HepG2 (cell line): ENCODE measurements around the gene M1AP. TPM values are rescaled to one million over a fixed set of nuclear protein-coding genes. Genes with fewer than 3 reads are reported as not detected.

Source experiments
- ATAC-seq: fragments of 200-7000 bp; cut with Tn5 transposase; 3 replicates; pipeline ENCODE4 v1.9.1; 2020; ENCODE audit warnings: mild to moderate bottlenecking, moderate library complexity
- BruUV-seq: library from RNA; stranded (reverse); fragments of 400-500 nt; replicated peaks from 2 replicates; lab custom pipeline; 2021; lab: Mats Ljungman, UMichigan
- CTCF ChIA-PET: fragments of 300-600 bp; formaldehyde crosslinking; extraction: SDS; loops from one replicate; lab custom pipeline; 2021; ENCODE audit warnings: low total read pairs, inconsistent platforms, low intra/inter-chr PET ratio; lab: Yijun Ruan, JAX
- POLR2A ChIA-PET: fragments of 350-600 bp; sonication (Branson Sonifier 250); formaldehyde crosslinking; loops from one replicate; lab custom pipeline; 2020; ENCODE audit warnings: antibody characterized with exemption, inconsistent platforms; lab: Yijun Ruan, JAX
- DNase-seq: peaks from one replicate; pipeline ENCODE4 v3.0.0-alpha.2; 2015; ENCODE audit warnings: low spot score
- FAIRE-seq: peaks from 3 replicates; lab custom pipeline; 2011; peaks lifted over from hg19 to GRCh38; lab: Jason Lieb, UNC
- H2AFZ ChIP-seq: one replicate; pipeline ENCODE4 v1.6.1; 2011; ENCODE audit warnings: low read length, inconsistent platforms
- H3K27ac ChIP-seq: fragments of 300-600 bp; 3 replicates; pipeline ENCODE4 v1.8.0; 2011; ENCODE audit warnings: mixed run types, mild to moderate bottlenecking, mixed read lengths, low read length, inconsistent platforms; ENCODE audit not compliant: insufficient read depth; ENCODE audit errors: extremely low read length
- H3K27me3 ChIP-seq, 2 experiments: fragments of 200-600 bp in 1 of 2; 2 replicates in 1 of 2; 3 replicates in 1 of 2; pipeline versions ENCODE4 v1.6.0 to v1.8.0; 2011; ENCODE audit warnings: low read length in 2 of 2, mild to moderate bottlenecking in 2 of 2, moderate library complexity in 2 of 2, inconsistent platforms in 1 of 2; ENCODE audit not compliant: insufficient read depth in 2 of 2, control insufficient read depth in 1 of 2
- H3K36me3 ChIP-seq, 2 experiments: fragments of 200-600 bp in 1 of 2; replicated peaks in 1 of 2; 2 replicates in 1 of 2; 3 replicates in 1 of 2; pipeline versions ENCODE4 v1.5.1 to v1.8.0; 2011; ENCODE audit warnings: low read length in 2 of 2, inconsistent platforms in 1 of 2; ENCODE audit not compliant: insufficient read depth in 2 of 2, control insufficient read depth in 1 of 2
- H3K4me1 ChIP-seq: 2 replicates; pipeline ENCODE4 v1.5.1; 2012; ENCODE audit warnings: low read length, inconsistent platforms; ENCODE audit not compliant: insufficient read depth
- H3K4me2 ChIP-seq: 2 replicates; pipeline ENCODE4 v1.6.0; 2011; ENCODE audit warnings: low read depth, low read length, inconsistent platforms
- H3K4me3 ChIP-seq, 3 experiments: fragments of 200-600 bp in 1 of 3; sonication (generic), shearing (Covaris generic) in 1 of 3; replicated peaks in 1 of 3; 2 replicates each; pipeline ENCODE4 v1.5.1; 2011 to 2016; ENCODE audit warnings: low read length in 3 of 3, inconsistent platforms in 2 of 3, low read depth in 2 of 3, mild to moderate bottlenecking in 2 of 3, control low read depth in 1 of 3, mixed read lengths in 1 of 3; ENCODE audit not compliant: insufficient read depth in 1 of 3
- H3K79me2 ChIP-seq: one replicate; pipeline ENCODE4 v1.6.1; 2011; ENCODE audit warnings: low read length, inconsistent platforms; ENCODE audit not compliant: insufficient read depth
- H3K9ac ChIP-seq: 2 replicates; pipeline ENCODE4 v1.6.0; 2011; ENCODE audit warnings: mild to moderate bottlenecking, low read depth, low read length, inconsistent platforms; ENCODE audit not compliant: insufficient read depth
- H3K9me3 ChIP-seq: 2 replicates; pipeline ENCODE4 v1.5.1; 2012; ENCODE audit warnings: mild to moderate bottlenecking, low read length
- H4K20me1 ChIP-seq: 2 replicates; pipeline ENCODE4 v1.6.0; 2011; ENCODE audit warnings: inconsistent platforms, mild to moderate bottlenecking, low read length, moderate library complexity; ENCODE audit not compliant: insufficient read depth
- HOXA9 ChIP-seq: sonication (generic); formaldehyde crosslinking; IDR thresholded peaks from 2 replicates; pipeline ENCODE4 v1.8.1; 2022; ENCODE audit warnings: missing genetic modification reagents, mild to moderate bottlenecking, moderate library complexity, borderline replicate concordance
- PITX1 ChIP-seq: sonication (generic); formaldehyde crosslinking; IDR thresholded peaks from 2 replicates; pipeline ENCODE4 v1.5.1; 2020; ENCODE audit warnings: mild to moderate bottlenecking, missing genetic modification reagents
- SETDB1 ChIP-seq: sonication (generic); formaldehyde crosslinking; IDR thresholded peaks from 2 replicates; pipeline ENCODE4 v1.5.1; 2020; ENCODE audit warnings: missing genetic modification reagents, mild to moderate bottlenecking, borderline replicate concordance
- SIX4 ChIP-seq: sonication (generic); formaldehyde crosslinking; IDR thresholded peaks from 2 replicates; pipeline ENCODE4 v1.4.0; 2020; ENCODE audit warnings: missing genetic modification reagents
- TFDP1 ChIP-seq: IDR thresholded peaks from 2 replicates; pipeline ENCODE4 v1.6.1; 2016; ENCODE audit warnings: missing compliant biosample characterization, missing genetic modification reagents, borderline replicate concordance
- ZNF274 ChIP-seq: sonication (generic); formaldehyde crosslinking; IDR thresholded peaks from 2 replicates; pipeline ENCODE4 v1.5.1; 2020; ENCODE audit warnings: mild to moderate bottlenecking, missing genetic modification reagents
- ZNF441 ChIP-seq: sonication (generic); formaldehyde crosslinking; IDR thresholded peaks from 2 replicates; pipeline ENCODE4 v1.7.0; 2021; ENCODE audit warnings: missing genetic modification reagents, borderline replicate concordance
- ZNF740 ChIP-seq: sonication (generic); formaldehyde crosslinking; IDR thresholded peaks from 2 replicates; pipeline ENCODE4 v1.4.0; 2020; ENCODE audit warnings: missing genetic modification reagents
- WGBS: methylation state at CpG from one replicate; pipeline ENCODE4 v1.1.6; 2017; ENCODE audit warnings: low lambda C conversion rate; 5-methylcytosine and 5-hydroxymethylcytosine counted together
- in situ Hi-C: cut with HindIII; loops from 2 replicates; pipeline ENCODE4 v1.10.0; 2017; ENCODE audit warnings: low pct_unique_long_range_greater_than_20kb; ENCODE audit not compliant: extremely low pct_ligation_motif_present
- intact Hi-C: fragments of 100-400 bp; cut with micrococcal nuclease; formaldehyde crosslinking; loops from one replicate; pipeline ENCODE4 v1.10.0; 2022; ENCODE audit not compliant: unreplicated experiment
- polyA plus RNA-seq, 8 experiments: library from polyadenylated mRNA; depleted of rRNA in 3 of 8; stranded (reverse) in 7 of 8; unstranded in 1 of 8; fragments of >200 nt; fragmentation: Illumina TruSeq in 4 of 8; extraction: Trizol in 4 of 8; gene quantifications; 2 replicates each; pipeline versions ENCODE4 v1.2.1 to v1.2.3, GENCODE V29; 2011 to 2016; ENCODE audit warnings: low read depth in 4 of 8, missing spikeins in 1 of 8, mixed read lengths in 1 of 8; ENCODE audit not compliant: insufficient read depth in 1 of 8
- total RNA-seq, 5 experiments: library from RNA; depleted of rRNA; stranded (reverse); fragments of >200 nt; fragmentation: Illumina TruSeq; extraction: Trizol; gene quantifications; 2 replicates each; pipeline ENCODE4 v1.2.3, GENCODE V29; 2016; ENCODE audit warnings: low read depth in 1 of 5
- TF ChIP-seq, protein P1 (sequence below): sonication (generic); formaldehyde crosslinking; IDR thresholded peaks from 2 replicates; pipeline ENCODE4 v1.8.0; 2022; ENCODE audit warnings: missing genetic modification reagents, mild to moderate bottlenecking, moderate library complexity, borderline replicate concordance
- TF ChIP-seq, protein P2 (sequence below): IDR thresholded peaks from 2 replicates; pipeline ENCODE4 v1.6.1; 2012; ENCODE audit warnings: inconsistent platforms

Gene M1AP
- total and polyA plus RNA-seq, 2 of the 13 experiments (the other 11 are each of a cell fraction or from before 2014, with no cell fraction given) = not detected

DNA sequence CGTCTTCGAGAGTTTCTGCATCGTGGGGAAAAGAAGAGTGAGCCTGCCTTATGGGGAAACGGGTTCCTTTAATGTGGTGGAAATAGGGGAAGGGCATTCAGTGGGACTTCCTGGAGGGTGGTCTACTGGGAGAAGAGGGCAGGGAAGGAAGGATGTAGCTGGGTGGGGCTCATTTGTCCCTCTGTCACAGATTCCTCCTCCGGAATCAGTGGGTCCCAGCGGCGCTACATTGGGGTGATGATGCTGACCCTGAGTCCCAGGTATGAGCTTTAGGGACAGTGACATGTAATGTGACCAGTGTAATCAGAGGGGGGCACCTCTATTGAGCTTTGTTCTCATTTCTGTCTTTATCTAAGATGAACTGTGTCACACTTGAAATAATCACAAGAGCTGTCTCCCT is 116.5 kb downstream of the M1AP start:
- in situ Hi-C loops = no loop called here
- no peak for TF ChIP-seq ZNF274 (CRISPR knock-in tag)
- TF ChIP-seq SIX4 = no peak
- TF ChIP-seq, all 625 proteins: peak for 0
- Histone ChIP-seq H3K9me3 (no peaks in the 10 kb centered on the region), H3K4me2 (no peak overlapping the region), H3K79me2 (peaks cover 30% of the 10 kb centered on the region), H3K27ac (no peak overlapping the region), H3K4me1 (peaks cover 38% of the 10 kb centered on the region), H3K27me3 (peaks cover 4 to 9% of the 10 kb centered on the region in 2 experiments; a peak in 3 of 5 replicates), H3K4me3 (no peak overlapping the region), H2AFZ (no peak overlapping the region), H3K36me3 (peaks cover 15 to 29% of the 10 kb centered on the region in 2 experiments), H4K20me1 (no peaks in the 10 kb centered on the region), H3K9ac (no peak overlapping the region)
- no peak for FAIRE-seq
- CTCF ChIA-PET = interaction anchor here (1.2 to 2.4 kb wide), 5 partner anchors 25 to 282 kb away, joined by 4 to 19 read pairs (median 5); partner anchors contain the start of genes CCDC142, PCGF1 and TTC31
- WGBS = 99% methylated on average over 7 of the region's 7 CpGs
- ATAC-seq = no peak
- no peak for DNase-seq
- POLR2A ChIA-PET = interaction anchor here (0.7 to 5.9 kb wide), 6 partner anchors 23 to 74 kb away, joined by 3 to 76 read pairs (median 12); partner anchors contain the start of genes CCDC142, LBX2, PCGF1 and TTC31
- BruUV-seq = no TSS peak
- intact Hi-C loops = loop anchor here (1.0 kb wide), 1 partner anchor 198 kb away; no protein-coding TSS in a partner anchor

GRCh38 chr2:74530239-74531187 is 117.6 kb downstream of the M1AP start:
- no peaks in the 10 kb centered on the region; a peak in 1 of 5 replicates for H3K27me3 ChIP-seq
- peaks cover 19 to 33% of the 10 kb centered on the region in 2 experiments for H3K36me3 ChIP-seq
- no peaks in the 10 kb centered on the region for H3K9me3 ChIP-seq
- CTCF ChIA-PET = interaction anchor here (1.5 to 1.9 kb wide), 2 partner anchors 23 to 47 kb away, joined by 3 to 5 read pairs; partner anchors contain the start of genes CCDC142, PCGF1 and TTC31
- H2AFZ ChIP-seq = no peak overlapping the region
- in situ Hi-C loops = no loop called here
- FAIRE-seq (no peak), ATAC-seq (peak; percentile 8), DNase-seq (no peak)
- H3K79me2 ChIP-seq = peaks cover 36% of the 10 kb centered on the region
- peak overlapping the region; percentile 99 for H3K9ac ChIP-seq
- no peaks in the 10 kb centered on the region for H4K20me1 ChIP-seq
- no TSS peak for BruUV-seq
- peaks cover 46% of the 10 kb centered on the region for H3K4me1 ChIP-seq
- H3K4me2 ChIP-seq = peak overlapping the region; percentile 88
- 48% methylated on average over 33 of the region's 54 CpGs for WGBS
- H3K27ac ChIP-seq = peak overlapping the region; percentile 95
- intact Hi-C loops = no loop called here
- peak overlapping the region; percentile 84 to 100 (median 100) for H3K4me3 ChIP-seq
- POLR2A ChIA-PET = interaction anchor here (0.6 to 5.9 kb wide), 25 partner anchors 8 to 352 kb away, joined by 3 to 93 read pairs (median 6); partner anchors contain the start of genes CCDC142, INO80B, LBX2 and LOXL3
- TF ChIP-seq PITX1 (CRISPR knock-in tag) (0 out of 2 replicates have a peak, but pooled peaks have one; percentile 23), ZNF441 (CRISPR knock-in tag) (0 out of 2 replicates have a peak, but pooled peaks have one; percentile 9), ZNF740 (CRISPR knock-in tag) (peak; percentile 60), TFDP1 (CRISPR knock-in tag) (peak; percentile 45; the same call in 1 of the 2 replicates), SETDB1 (CRISPR knock-in tag) (no peak), HOXA9 (CRISPR knock-in tag) (no peak)
- TF ChIP-seq, protein P1, sequence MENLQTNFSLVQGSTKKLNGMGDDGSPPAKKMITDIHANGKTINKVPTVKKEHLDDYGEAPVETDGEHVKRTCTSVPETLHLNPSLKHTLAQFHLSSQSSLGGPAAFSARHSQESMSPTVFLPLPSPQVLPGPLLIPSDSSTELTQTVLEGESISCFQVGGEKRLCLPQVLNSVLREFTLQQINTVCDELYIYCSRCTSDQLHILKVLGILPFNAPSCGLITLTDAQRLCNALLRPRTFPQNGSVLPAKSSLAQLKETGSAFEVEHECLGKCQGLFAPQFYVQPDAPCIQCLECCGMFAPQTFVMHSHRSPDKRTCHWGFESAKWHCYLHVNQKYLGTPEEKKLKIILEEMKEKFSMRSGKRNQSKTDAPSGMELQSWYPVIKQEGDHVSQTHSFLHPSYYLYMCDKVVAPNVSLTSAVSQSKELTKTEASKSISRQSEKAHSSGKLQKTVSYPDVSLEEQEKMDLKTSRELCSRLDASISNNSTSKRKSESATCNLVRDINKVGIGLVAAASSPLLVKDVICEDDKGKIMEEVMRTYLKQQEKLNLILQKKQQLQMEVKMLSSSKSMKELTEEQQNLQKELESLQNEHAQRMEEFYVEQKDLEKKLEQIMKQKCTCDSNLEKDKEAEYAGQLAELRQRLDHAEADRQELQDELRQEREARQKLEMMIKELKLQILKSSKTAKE (CRISPR knock-in tag) = 0 out of 2 replicates have a peak, but pooled peaks have one; percentile 31
- TF ChIP-seq, protein P2, sequence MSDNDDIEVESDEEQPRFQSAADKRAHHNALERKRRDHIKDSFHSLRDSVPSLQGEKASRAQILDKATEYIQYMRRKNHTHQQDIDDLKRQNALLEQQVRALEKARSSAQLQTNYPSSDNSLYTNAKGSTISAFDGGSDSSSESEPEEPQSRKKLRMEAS = no peak; the same call in 1 of the 2 replicates
